Transverse colon (tissue), 4 donors: ENCODE results near the gene CD52. TPM values are rescaled to one million over a fixed set of nuclear protein-coding genes. Genes with fewer than 3 reads are reported as not detected.
A peak's percentile ranks its signal among the peaks of the same experiment; 100 is the strongest.

Experiments
- DNase-seq: peaks from one replicate; pipeline ENCODE4 v3.0.0-alpha.2; 2019
- H3K27ac ChIP-seq, 4 donors: fragments of 200-600 bp; sonication (generic); 2 replicates each; pipeline ENCODE4 v1.5.1; 2016 to 2018; ENCODE audit warnings: inconsistent platforms in 4 of 4
- H3K27me3 ChIP-seq: fragments of 200-600 bp; sonication (generic); 2 replicates; pipeline ENCODE4 v1.5.1; 2017; ENCODE audit warnings: inconsistent platforms
- H3K36me3 ChIP-seq, 4 donors: fragments of 200-600 bp; sonication (generic); 2 replicates each; pipeline ENCODE4 v1.5.1; 2017 to 2019; ENCODE audit warnings: inconsistent platforms in 4 of 4
- H3K4me1 ChIP-seq, 4 donors: fragments of 200-600 bp; sonication (generic); 2 replicates each; pipeline ENCODE4 v1.5.1; 2017 to 2020; ENCODE audit warnings: inconsistent platforms in 4 of 4
- H3K4me3 ChIP-seq, 4 donors: fragments of 200-600 bp; sonication (generic); 1 replicate in 1 of 4; 2 replicates in 3 of 4; pipeline versions ENCODE4 v1.5.1 to v1.6.1; 2017 to 2019; ENCODE audit warnings: inconsistent platforms in 4 of 4
- H3K9me3 ChIP-seq, 2 donors: fragments of 200-600 bp; sonication (generic); 2 replicates each; pipeline ENCODE4 v1.5.1; 2017 to 2019; ENCODE audit warnings: inconsistent platforms in 2 of 2
- CTCF ChIP-seq, 5 experiments: fragments of 200-600 bp in 3 of 5; fragments of 450-650 bp in 2 of 5; sonication (generic) in 3 of 5; IDR thresholded peaks; 1 replicate in 2 of 5; 2 replicates in 3 of 5; pipeline ENCODE4 v1.5.1; 2016 to 2017; ENCODE audit warnings: antibody characterized with exemption in 5 of 5, inconsistent platforms in 3 of 5, mild to moderate bottlenecking in 2 of 5, moderate library complexity in 1 of 5
- EP300 ChIP-seq: sonication (generic); formaldehyde crosslinking; IDR thresholded peaks from one replicate; pipeline ENCODE4 v1.6.1; 2017; ENCODE audit warnings: antibody characterized with exemption, low read depth
- POLR2A ChIP-seq: fragments of 450-650 bp; IDR thresholded peaks from one replicate; pipeline ENCODE4 v1.6.1; 2016; ENCODE audit warnings: antibody characterized with exemption, mild to moderate bottlenecking, moderate library complexity
- POLR2AphosphoS5 ChIP-seq, 3 donors: sonication (generic); formaldehyde crosslinking; IDR thresholded peaks; one replicate each; pipeline ENCODE4 v1.6.1; 2016; ENCODE audit warnings: antibody characterized with exemption in 3 of 3
- WGBS, 2 donors: methylation state at CpG; one replicate each; pipeline ENCODE4 v1.1.5; 2018; ENCODE audit warnings: low coverage in 1 of 2; 5-methylcytosine and 5-hydroxymethylcytosine counted together
- in situ Hi-C, 4 donors: fragments of 200-750 bp; cut with MboI; loops; one replicate each; pipeline versions ENCODE4 v1.15.0 to v1.15.1; 2017; ENCODE audit warnings: low sequenced_read_pairs in 3 of 4, low pct_ligation_motif_present in 1 of 4, low pct_unique_long_range_greater_than_20kb in 1 of 4
- intact Hi-C: fragments of 100-400 bp; cut with DNase I; formaldehyde crosslinking; loops from one replicate; pipeline ENCODE4 v1.15.1; 2023; ENCODE audit warnings: low total_unique reads
- total RNA-seq, 4 donors: library from RNA; depleted of rRNA; stranded (reverse); fragments of >200 nt; gene quantifications; one replicate each; pipeline ENCODE4 v1.1.0, GENCODE V29; 2016

The CD52 gene
- total RNA-seq, 4 donors from 2014 or later, result 5.3 to 56.1 (median 21.1) TPM; not detected in 1

- H3K27me3 ChIP-seq, result peaks cover 48% of the 10 kb centered on the region
- 2 to 10% methylated on average over 13 to 41 of the region's 41 CpGs for WGBS, 2 donors
- in situ Hi-C loops (no loop called here), intact Hi-C loops (no loop called here)
- peak overlapping the region; percentile 22 to 57 (median 34) for H3K4me3 ChIP-seq
- no peak for TF ChIP-seq CTCF (IDR thresholded peaks at IDR 0.05)
- H3K36me3 ChIP-seq, result no peaks in the 10 kb centered on the region
- peak overlapping the region in 1 of 4 donors; percentile 70 for H3K27ac ChIP-seq
- DNase-seq, result no peak
- peaks cover 0 to 21% (median 11%) of the 10 kb centered on the region in 4 donors for H3K4me1 ChIP-seq
- H3K9me3 ChIP-seq, result no peaks in the 10 kb centered on the region
These were observed 18.2 kb downstream of the CD52 start for GRCh38 chr1:26335774-26336476.

- peak in 1 of 3 donors; percentile 29 for TF ChIP-seq POLR2AphosphoS5 (IDR thresholded peaks at IDR 0.05)
- TF ChIP-seq EP300, result peak; percentile 18
- TF ChIP-seq POLR2A, result no peak
- in situ Hi-C loops, result no loop called here
- H3K36me3 ChIP-seq, result no peaks in the 10 kb centered on the region
- H3K27ac ChIP-seq, result peak overlapping the region in 3 of 4 donors; percentile 28 to 70 (median 51)
- whole genome bisulfite sequencing, 2 donors, result 12% methylated on average over 48 of the region's 52 CpGs; no CpG with 5 or more reads in 1 of the 2 donors
- H3K4me3 ChIP-seq, result peak overlapping the region; percentile 22 to 57 (median 34)
- intact Hi-C loops, result no loop called here
- peaks cover 41% of the 10 kb centered on the region for H3K27me3 ChIP-seq
- DNase-seq, result peak; percentile 96
- H3K4me1 ChIP-seq, result peaks cover 0 to 21% (median 11%) of the 10 kb centered on the region in 4 donors
- H3K9me3 ChIP-seq, result no peaks in the 10 kb centered on the region
These were observed 18.9 kb downstream of the CD52 start for GRCh38 chr1:26336477-26337205.

GRCh38 chr1:26337206-26337535, 19.4 kb downstream of the CD52 start:
- intact Hi-C loops (no loop called here), in situ Hi-C loops (no loop called here)
- 85% methylated on average over 7 of the region's 7 CpGs; no CpG with 5 or more reads in 1 of the 2 donors for WGBS, 2 donors
- Histone ChIP-seq H3K9me3 (no peaks in the 10 kb centered on the region), H3K4me1 (peaks cover 0 to 21% (median 11%) of the 10 kb centered on the region in 4 donors), H3K27ac (no peak overlapping the region), H3K4me3 (no peak overlapping the region), H3K36me3 (no peaks in the 10 kb centered on the region), H3K27me3 (peaks cover 39% of the 10 kb centered on the region)
- TF ChIP-seq CTCF (IDR thresholded peaks at IDR 0.05) (no peak), POLR2AphosphoS5 (IDR thresholded peaks at IDR 0.05) (no peak), POLR2A (no peak), EP300 (no peak)
- DNase-seq, result no peak

- 75 to 80% methylated on average over 1 to 4 of the region's 4 CpGs for WGBS, 2 donors
- Histone ChIP-seq H3K4me3 (no peak overlapping the region), H3K4me1 (peaks cover 0 to 21% (median 11%) of the 10 kb centered on the region in 4 donors), H3K27me3 (peaks cover 37% of the 10 kb centered on the region), H3K27ac (no peak overlapping the region), H3K36me3 (no peaks in the 10 kb centered on the region), H3K9me3 (no peaks in the 10 kb centered on the region)
- in situ Hi-C loops (no loop called here), intact Hi-C loops (no loop called here)
- no peak for DNase-seq
- TF ChIP-seq CTCF (IDR thresholded peaks at IDR 0.05) (no peak), EP300 (no peak), POLR2AphosphoS5 (IDR thresholded peaks at IDR 0.05) (no peak), POLR2A (no peak)
These were observed 19.9 kb downstream of the CD52 start for GRCh38 chr1:26337625-26338024.
